ENCODE results near the gene DIS3L2.
A peak's percentile ranks its signal among the peaks of the same experiment; 100 is the strongest.

The DIS3L2 gene

GRCh38 chr2:231961349-231962166 is at the start of gene DIS3L2:
TSS of gene DIS3L2 (plus strand) at chr2:231961713. CDS start at chr2:232014928, 53,215 bp downstream.
- TF ChIP-seq CTCF (IDR thresholded peaks at IDR 0.05; ENCODE audit: low read depth, low read length) = no peak
- peak within 1 kb of the TSS; percentile 96 for H3K4me3 ChIP-seq (ENCODE audit: low read depth, low read length)

- no peak overlapping the region for H3K4me3 ChIP-seq (ENCODE audit: low read depth, low read length)
- no peak for TF ChIP-seq CTCF (IDR thresholded peaks at IDR 0.05; ENCODE audit: low read depth, low read length)
These were observed 47.3 kb upstream of the DIS3L2 start for GRCh38 chr2:231914077-231914690.

GRCh38 chr2:231917280-231918066 is 44.0 kb upstream of the DIS3L2 start:
- TF ChIP-seq CTCF (IDR thresholded peaks at IDR 0.05; ENCODE audit: low read depth, low read length) = no peak
- no peak overlapping the region for H3K4me3 ChIP-seq (ENCODE audit: low read depth, low read length)

GRCh38 chr2:231918501-231919330 is 42.8 kb upstream of the DIS3L2 start:
- H3K4me3 ChIP-seq (ENCODE audit: low read depth, low read length) = no peak overlapping the region
- TF ChIP-seq CTCF (IDR thresholded peaks at IDR 0.05; ENCODE audit: low read depth, low read length) = no peak

GRCh38 chr2:231919341-231920035 is 42.0 kb upstream of the DIS3L2 start:
- H3K4me3 ChIP-seq (ENCODE audit: low read depth, low read length) = no peak overlapping the region
- TF ChIP-seq CTCF (IDR thresholded peaks at IDR 0.05; ENCODE audit: low read depth, low read length) = no peak

- H3K4me3 ChIP-seq (ENCODE audit: low read depth, low read length) = no peak overlapping the region
- TF ChIP-seq CTCF (IDR thresholded peaks at IDR 0.05; ENCODE audit: low read depth, low read length) = no peak
These were observed 41.1 kb upstream of the DIS3L2 start for GRCh38 chr2:231920366-231920765.

Data from WI38 (cell line).